ENCODE data around the gene SLC6A9. TPM values are rescaled to one million over a fixed set of nuclear protein-coding genes. Genes with fewer than 3 reads are reported as not detected.

The SLC6A9 gene
- total RNA-seq, 1 experiment from 2014 or later: 9.2 TPM

GRCh38 chr1:44076066-44076465 lies 44.8 kb upstream of the SLC6A9 start:
- Histone ChIP-seq H3K27me3 (ENCODE audit: control insufficient read depth, insufficient read depth, low read length) (no peaks in the 10 kb centered on the region), H3K4me3 (ENCODE audit: low read depth in 2 of 2, low read length in 2 of 2) (no peak overlapping the region), H3K4me1 (ENCODE audit: control insufficient read depth, insufficient read depth, low read length) (no peaks in the 10 kb centered on the region), H3K36me3 (ENCODE audit: control insufficient read depth, insufficient read depth, low read length) (no peaks in the 10 kb centered on the region), H3K9me3 (ENCODE audit: control insufficient read depth, insufficient read depth, low read depth, low read length) (no peaks in the 10 kb centered on the region), H3K27ac (ENCODE audit: low read length) (no peak overlapping the region)
- CTCF ChIA-PET: no interaction called here
- intact Hi-C loops (cut with micrococcal nuclease; ENCODE audit: unreplicated experiment) (no loop called here), in situ Hi-C loops (cut with HindIII; ENCODE audit: low pct_unique_long_range_greater_than_20kb, low sequenced_read_pairs) (no loop called here)
- no TSS peak for BruUV-seq (replicated peaks)
- DNase-seq (ENCODE audit: low read depth, low spot score) (no peak), ATAC-seq (no peak; the same call in 1 of the 2 replicates)
- TF ChIP-seq CTCF (IDR thresholded peaks at IDR 0.05): no peak
- TF ChIP-seq TCF7L2 (IDR thresholded peaks at IDR 0.05; ENCODE audit: low read depth, low read length): no peak
- no peak for TF ChIP-seq SIN3A (IDR thresholded peaks at IDR 0.05; ENCODE audit: borderline replicate concordance, insufficient read depth, low read depth, low read length)
- TF ChIP-seq REST (IDR thresholded peaks at IDR 0.05; ENCODE audit: insufficient read depth in 1 of 2, low read depth in 2 of 2, low read length in 1 of 2): no peak
- TF ChIP-seq POLR2AphosphoS5 (IDR thresholded peaks at IDR 0.05; ENCODE audit: low read depth, low read length): no peak
- POLR2A ChIA-PET: no interaction called here

GRCh38 chr1:44074415-44074814 lies 43.2 kb upstream of the SLC6A9 start:
- POLR2A ChIA-PET: no interaction called here

More at GRCh38 chr1:44074415-44074814, 43.2 kb upstream of the SLC6A9 start:
- H3K9me3 ChIP-seq (ENCODE audit: control insufficient read depth, insufficient read depth, low read depth, low read length): no peaks in the 10 kb centered on the region
- no peaks in the 10 kb centered on the region for H3K27me3 ChIP-seq (ENCODE audit: control insufficient read depth, insufficient read depth, low read length)
- H3K4me1 ChIP-seq (ENCODE audit: control insufficient read depth, insufficient read depth, low read length): no peaks in the 10 kb centered on the region
- no TSS peak for BruUV-seq (replicated peaks)
- CTCF ChIA-PET: interaction anchor here (0.6 kb wide), 1 partner anchor 9 kb away, joined by 11 read pairs; no protein-coding TSS in a partner anchor
- TF ChIP-seq CTCF (IDR thresholded peaks at IDR 0.05) (no peak), POLR2AphosphoS5 (IDR thresholded peaks at IDR 0.05; ENCODE audit: low read depth, low read length) (no peak), SIN3A (IDR thresholded peaks at IDR 0.05; ENCODE audit: borderline replicate concordance, insufficient read depth, low read depth, low read length) (no peak), REST (IDR thresholded peaks at IDR 0.05; ENCODE audit: insufficient read depth in 1 of 2, low read depth in 2 of 2, low read length in 1 of 2) (no peak), TCF7L2 (IDR thresholded peaks at IDR 0.05; ENCODE audit: low read depth, low read length) (no peak)
- H3K27ac ChIP-seq (ENCODE audit: low read length): no peak overlapping the region
- intact Hi-C loops (cut with micrococcal nuclease; ENCODE audit: unreplicated experiment) (no loop called here), in situ Hi-C loops (cut with HindIII; ENCODE audit: low pct_unique_long_range_greater_than_20kb, low sequenced_read_pairs) (no loop called here)
- no peak for ATAC-seq
- no peak overlapping the region for H3K4me3 ChIP-seq (ENCODE audit: low read depth in 2 of 2, low read length in 2 of 2)
- DNase-seq (ENCODE audit: low read depth, low spot score): no peak
- H3K36me3 ChIP-seq (ENCODE audit: control insufficient read depth, insufficient read depth, low read length): no peaks in the 10 kb centered on the region

All from Panc1 (cell line).